Endothelial cell (in vitro differentiated cells): ENCODE results near the gene HPD. TPM values are rescaled to one million over a fixed set of nuclear protein-coding genes. Genes with fewer than 3 reads are reported as not detected.

ENCODE experiments used
- DNase-seq: peaks from one replicate; pipeline ENCODE4 v3.0.0; 2021; ENCODE audit warnings: low spot score
- H3K27ac Mint-ChIP-seq: one replicate; pipeline ENCODE4 v1.8.0; 2021; ENCODE audit warnings: mixed read lengths, inconsistent platforms; ENCODE audit not compliant: unreplicated experiment
- H3K27me3 Mint-ChIP-seq: one replicate; pipeline ENCODE4 v1.8.0; 2021; ENCODE audit warnings: mild to moderate bottlenecking, moderate library complexity, mixed read lengths, inconsistent platforms; ENCODE audit not compliant: unreplicated experiment
- H3K36me3 Mint-ChIP-seq: one replicate; pipeline ENCODE4 v1.8.0; 2021; ENCODE audit warnings: mild to moderate bottlenecking, low read depth, mixed read lengths, inconsistent platforms; ENCODE audit not compliant: unreplicated experiment
- H3K4me1 Mint-ChIP-seq: one replicate; pipeline ENCODE4 v1.8.0; 2021; ENCODE audit warnings: mild to moderate bottlenecking, mixed read lengths, inconsistent platforms; ENCODE audit not compliant: unreplicated experiment
- H3K4me3 Mint-ChIP-seq: one replicate; pipeline ENCODE4 v1.8.0; 2021; ENCODE audit warnings: mild to moderate bottlenecking, mixed read lengths, inconsistent platforms; ENCODE audit not compliant: unreplicated experiment
- H3K9me3 Mint-ChIP-seq: one replicate; pipeline ENCODE4 v1.8.0; 2021; ENCODE audit warnings: mixed read lengths, inconsistent platforms; ENCODE audit not compliant: unreplicated experiment
- CTCF ChIP-seq: fragments of 200-600 bp; sonication (generic); IDR thresholded peaks from one replicate; pipeline ENCODE4 v1.5.0; 2021; ENCODE audit warnings: antibody characterized with exemption; ENCODE audit not compliant: unreplicated experiment
- total RNA-seq: library from RNA; stranded (reverse); fragmentation: NEBNext Ultra II Directional; extraction: Animal tissue kit (Norgen Biotek cat#: 25700); gene quantifications from one replicate; pipeline ENCODE4 v1.2.1, GENCODE V29; 2021; ENCODE audit not compliant: unreplicated experiment

Gene HPD
- total RNA-seq, 1 donor from 2014 or later: not detected

DNA sequence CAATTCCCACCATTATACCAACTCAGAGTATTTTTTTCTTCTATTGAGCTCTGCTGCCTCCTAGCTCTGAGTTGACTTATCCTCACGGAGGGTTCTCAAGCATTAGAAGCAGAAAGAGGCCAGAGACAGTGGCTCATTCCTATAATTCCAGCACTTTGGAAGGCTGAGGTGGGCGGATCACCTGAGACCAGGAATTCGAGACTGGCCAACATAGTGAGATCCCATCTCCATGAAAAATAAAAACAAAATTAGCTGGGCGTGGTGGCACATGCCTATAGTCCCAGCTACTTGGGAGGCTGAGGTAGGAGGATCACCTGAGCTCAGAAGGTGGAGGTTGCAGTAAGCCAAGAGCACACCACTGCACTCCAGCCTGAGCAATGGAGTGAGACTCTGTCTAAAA is 21.0 kb downstream of the HPD start:
- no peak for TF ChIP-seq CTCF
- peaks cover under 1% of the 10 kb centered on the region for H3K36me3 Mint-ChIP-seq
- peaks cover 2% of the 10 kb centered on the region for H3K27me3 Mint-ChIP-seq
- no peak overlapping the region for H3K27ac Mint-ChIP-seq
- no peaks in the 10 kb centered on the region for H3K9me3 Mint-ChIP-seq
- no peak for DNase-seq
- no peak overlapping the region for H3K4me3 Mint-ChIP-seq
- no peaks in the 10 kb centered on the region for H3K4me1 Mint-ChIP-seq

DNA sequence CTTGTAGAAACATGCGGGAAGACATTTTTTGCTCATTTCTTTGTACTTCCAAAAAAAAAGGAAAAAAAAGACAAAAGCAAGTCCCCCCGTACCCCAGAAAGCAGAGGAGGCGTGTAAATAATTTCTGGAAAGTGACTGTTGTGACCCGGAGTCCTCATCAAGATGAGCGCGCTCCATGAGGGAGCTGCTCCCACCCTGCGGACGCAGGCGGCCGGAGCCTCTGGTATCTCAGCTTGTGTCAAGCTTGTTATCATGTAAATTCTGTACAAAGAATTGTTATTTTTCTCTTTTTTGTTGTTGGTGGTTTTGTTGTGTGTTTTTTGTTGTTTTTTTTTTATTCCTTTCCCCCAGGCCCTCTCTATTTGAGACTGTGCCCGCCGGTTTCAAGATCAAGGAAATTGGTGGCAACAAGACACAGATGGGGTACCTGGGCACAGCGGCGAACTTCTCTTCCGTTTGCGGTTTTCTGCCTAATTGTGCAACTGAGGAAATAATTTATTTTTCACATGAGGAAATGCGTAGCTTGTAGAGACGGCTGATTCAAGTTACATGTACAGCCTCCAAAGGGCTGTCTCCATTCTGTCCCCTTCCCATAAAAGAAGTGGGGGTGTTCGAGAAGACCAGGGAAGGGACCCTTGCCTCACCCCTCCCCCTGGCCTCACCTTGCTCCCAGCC is 27.0 kb downstream of the HPD start:
- H3K4me1 Mint-ChIP-seq: no peaks in the 10 kb centered on the region
- peaks cover 34% of the 10 kb centered on the region for H3K36me3 Mint-ChIP-seq
- peaks cover 13% of the 10 kb centered on the region for H3K27me3 Mint-ChIP-seq
- no peak for TF ChIP-seq CTCF
- H3K27ac Mint-ChIP-seq: no peak overlapping the region
- DNase-seq: no peak
- H3K9me3 Mint-ChIP-seq: no peaks in the 10 kb centered on the region
- no peak overlapping the region for H3K4me3 Mint-ChIP-seq

GRCh38 chr12:121830588-121831265 is 27.9 kb downstream of the HPD start:
- no peak for TF ChIP-seq CTCF
- Mint-ChIP-seq H3K4me1 (peaks cover 2% of the 10 kb centered on the region), H3K36me3 (peaks cover 40% of the 10 kb centered on the region), H3K27me3 (peaks cover 19% of the 10 kb centered on the region), H3K9me3 (no peaks in the 10 kb centered on the region), H3K4me3 (no peak overlapping the region), H3K27ac (no peak overlapping the region)
- no peak for DNase-seq

- Mint-ChIP-seq H3K9me3 (no peaks in the 10 kb centered on the region), H3K4me3 (no peak overlapping the region), H3K36me3 (peaks cover 40% of the 10 kb centered on the region), H3K4me1 (peaks cover 2% of the 10 kb centered on the region), H3K27me3 (peaks cover 19% of the 10 kb centered on the region), H3K27ac (no peak overlapping the region)
- TF ChIP-seq CTCF: no peak
- DNase-seq: no peak
Measured at GRCh38 chr12:121830134-121830533, 28.5 kb downstream of the HPD start.

- H3K27me3 Mint-ChIP-seq: peaks cover 19% of the 10 kb centered on the region
- H3K36me3 Mint-ChIP-seq: peaks cover 40% of the 10 kb centered on the region
- no peak overlapping the region for H3K27ac Mint-ChIP-seq
- H3K4me3 Mint-ChIP-seq: peak overlapping the region; percentile 37
- TF ChIP-seq CTCF: no peak
- no peak for DNase-seq
- no peaks in the 10 kb centered on the region for H3K9me3 Mint-ChIP-seq
- H3K4me1 Mint-ChIP-seq: peaks cover 2% of the 10 kb centered on the region
Measured at GRCh38 chr12:121829250-121829918, 29.3 kb downstream of the HPD start.
